GM19043 (cell line): Measurements from ENCODE around the gene PROB1.
A peak's percentile ranks its signal among the peaks of the same experiment; 100 is the strongest.
"Not testable (repeated sequence)": the region's sequence is repeated elsewhere in the genome, so short reads cannot be mapped to it uniquely, and the experiment has no call there.

Experiments used
- ATAC-seq: cut with Tn5 transposase; IDR thresholded peaks from one replicate; pipeline ENCODE4 v1.9.1; 2021; ENCODE audit warnings: low read depth; ENCODE audit not compliant: unreplicated experiment

The PROB1 gene

GRCh38 chr5:139392678-139393496 lies 2.0 kb downstream of the PROB1 start:
- peak; percentile 37 for ATAC-seq

GRCh38 chr5:139392324-139392677 lies 2.6 kb downstream of the PROB1 start:
- ATAC-seq, result peak; percentile 4

- no peak for ATAC-seq
These were observed 3.2 kb downstream of the PROB1 start for GRCh38 chr5:139391570-139392323.

GRCh38 chr5:139390639-139391569 lies 4.0 kb downstream of the PROB1 start:
- no peak for ATAC-seq

GRCh38 chr5:139389701-139390638 lies 4.9 kb downstream of the PROB1 start, which contains the start of gene MZB1:
Gene MZB1, minus strand, starts transcription at chr5:139389913. Its CDS starts 57 bp downstream, at chr5:139389856.
- ATAC-seq, result peak; percentile 40

GRCh38 chr5:139388198-139388821 lies 6.6 kb downstream of the PROB1 start:
- ATAC-seq, result no peak

GRCh38 chr5:139387611-139388197 lies 7.2 kb downstream of the PROB1 start:
- ATAC-seq, result no peak

GRCh38 chr5:139386956-139387355 lies 7.9 kb downstream of the PROB1 start:
- ATAC-seq, result not testable (repeated sequence)

- ATAC-seq, result no peak
These were observed 8.9 kb downstream of the PROB1 start for GRCh38 chr5:139386050-139386438.

GRCh38 chr5:139385061-139386049 lies 9.5 kb downstream of the PROB1 start:
- ATAC-seq, result no peak

GRCh38 chr5:139384591-139385051 lies 10.3 kb downstream of the PROB1 start:
- no peak for ATAC-seq

- no peak for ATAC-seq
These were observed 10.8 kb downstream of the PROB1 start for GRCh38 chr5:139383993-139384590.

- no peak for ATAC-seq
These were observed 11.5 kb downstream of the PROB1 start, which contains the start of gene SLC23A1 for GRCh38 chr5:139383275-139383992. Gene SLC23A1, minus strand, starts transcription at chr5:139383297. Its CDS starts 44 bp downstream, at chr5:139383253.

GRCh38 chr5:139382807-139383206 lies 12.1 kb downstream of the PROB1 start:
- ATAC-seq, result no peak

- no peak for ATAC-seq
These were observed 12.8 kb downstream of the PROB1 start for GRCh38 chr5:139381837-139382761.
